NT2/D1 (cell line): ENCODE data around the gene AIG1.

Experiments used
- DNase-seq: peaks from one replicate; pipeline ENCODE4 v3.0.0-alpha.2; 2011; ENCODE audit warnings: low read depth, low spot score
- H3K27me3 ChIP-seq: 2 replicates; pipeline ENCODE4 v1.6.0; 2011; ENCODE audit warnings: mild to moderate bottlenecking; ENCODE audit not compliant: insufficient read length, insufficient read depth
- H3K36me3 ChIP-seq: 2 replicates; pipeline ENCODE4 v1.6.1; 2011; ENCODE audit warnings: mild to moderate bottlenecking, low read length, mixed read lengths; ENCODE audit not compliant: insufficient read depth, insufficient read length
- H3K4me1 ChIP-seq: 2 replicates; pipeline ENCODE4 v1.5.1; 2011; ENCODE audit not compliant: insufficient read depth, insufficient read length
- H3K4me3 ChIP-seq: 2 replicates; pipeline ENCODE4 v1.5.1; 2011; ENCODE audit warnings: low read depth; ENCODE audit not compliant: insufficient read length
- H3K9ac ChIP-seq: 2 replicates; pipeline ENCODE4 v1.6.0; 2011; ENCODE audit warnings: low read depth; ENCODE audit not compliant: insufficient read length
- H3K9me3 ChIP-seq: 2 replicates; pipeline ENCODE4 v1.5.1; 2011; ENCODE audit warnings: mild to moderate bottlenecking, low read length; ENCODE audit not compliant: insufficient read depth
- SUZ12 ChIP-seq: IDR thresholded peaks from 2 replicates; pipeline ENCODE4 v1.6.1; 2011; ENCODE audit not compliant: insufficient read length, insufficient read depth; ENCODE audit errors: extremely low read depth
- YY1 ChIP-seq: IDR thresholded peaks from 2 replicates; pipeline ENCODE4 v1.6.1; 2011; ENCODE audit not compliant: insufficient read length, insufficient read depth
- ZNF274 ChIP-seq: IDR thresholded peaks from 2 replicates; pipeline ENCODE4 v1.6.1; 2011; ENCODE audit warnings: mild to moderate bottlenecking, low read depth, low read length

Gene AIG1

DNA sequence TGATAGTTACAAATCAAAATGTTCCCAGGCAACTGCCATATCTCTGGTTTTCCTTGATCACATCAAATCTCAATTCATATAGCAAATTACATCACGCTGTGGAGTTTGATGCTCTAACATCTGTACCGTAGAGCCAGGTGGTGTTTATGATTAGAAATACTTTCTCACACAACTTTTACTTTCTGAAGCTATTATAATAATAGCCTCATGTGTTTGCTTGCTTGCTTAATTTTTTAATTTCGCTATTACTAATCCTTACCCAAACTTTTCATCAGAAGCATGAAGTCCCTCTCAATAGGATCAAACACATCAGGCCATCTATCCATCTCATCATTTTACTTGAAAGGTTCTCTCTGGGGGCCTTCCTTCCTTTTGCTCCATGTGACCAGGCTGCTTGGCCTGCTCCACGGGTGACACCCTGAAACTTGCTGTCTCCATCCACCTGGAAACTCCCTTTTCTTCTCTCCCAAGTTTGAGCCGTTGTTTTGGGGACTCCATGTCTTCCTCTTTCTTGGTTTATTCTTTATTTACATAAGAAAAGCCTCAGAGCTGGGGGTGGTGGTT, 314.4 kb downstream of the AIG1 start:
- DNase-seq, result no peak
- no peaks in the 10 kb centered on the region for H3K36me3 ChIP-seq
- H3K4me3 ChIP-seq, result no peak overlapping the region
- no peaks in the 10 kb centered on the region for H3K9me3 ChIP-seq
- H3K9ac ChIP-seq, result no peak overlapping the region
- H3K4me1 ChIP-seq, result no peaks in the 10 kb centered on the region
- TF ChIP-seq YY1 (no peak), ZNF274 (no peak), SUZ12 (no peak)
- H3K27me3 ChIP-seq, result no peaks in the 10 kb centered on the region

DNA sequence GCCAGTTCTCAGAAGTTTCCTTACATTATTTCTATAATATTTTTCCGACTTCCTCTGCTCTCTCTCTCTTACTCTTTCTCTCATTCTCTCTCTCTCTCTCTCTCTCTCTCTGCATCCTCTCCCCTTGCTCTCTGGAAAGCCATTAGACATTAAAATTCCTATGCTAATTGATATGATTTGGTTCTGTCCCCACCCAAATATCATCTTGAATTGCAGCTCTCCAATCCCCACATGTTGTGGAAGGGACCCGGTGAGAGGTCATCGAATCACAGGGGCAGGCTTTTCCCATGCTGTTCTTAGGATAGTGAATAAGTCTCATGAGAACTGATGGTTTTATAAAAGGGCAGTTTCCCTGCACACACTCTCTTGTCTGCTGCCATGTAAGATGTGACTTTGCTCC, 315.7 kb downstream of the AIG1 start:
- Histone ChIP-seq H3K27me3 (no peaks in the 10 kb centered on the region), H3K4me3 (no peak overlapping the region), H3K36me3 (no peaks in the 10 kb centered on the region), H3K4me1 (no peaks in the 10 kb centered on the region), H3K9ac (no peak overlapping the region), H3K9me3 (no peaks in the 10 kb centered on the region)
- DNase-seq, result no peak
- TF ChIP-seq SUZ12 (no peak), YY1 (no peak), ZNF274 (no peak)

DNA sequence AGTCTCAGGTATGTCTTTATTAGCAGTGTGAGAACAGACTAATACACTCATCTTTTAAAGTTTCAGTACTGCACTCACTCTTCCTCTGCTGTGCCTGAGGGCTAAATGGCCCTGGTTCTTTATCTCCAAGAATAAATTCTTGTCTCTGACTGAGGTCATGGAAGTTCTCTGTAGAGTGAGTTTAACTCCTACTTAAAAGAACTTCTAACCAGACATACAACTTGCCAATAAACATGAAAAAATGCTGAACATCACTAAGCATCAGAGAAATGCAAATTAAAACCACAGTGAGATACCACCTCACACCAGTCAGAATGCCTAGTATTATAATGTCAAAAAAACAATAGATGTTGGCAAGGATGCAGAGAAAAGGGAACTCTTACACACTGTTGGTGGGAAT, 316.2 kb downstream of the AIG1 start:
- Histone ChIP-seq H3K4me1 (no peaks in the 10 kb centered on the region), H3K27me3 (no peaks in the 10 kb centered on the region), H3K4me3 (no peak overlapping the region), H3K36me3 (no peaks in the 10 kb centered on the region), H3K9me3 (no peaks in the 10 kb centered on the region), H3K9ac (no peak overlapping the region)
- TF ChIP-seq ZNF274 (no peak), YY1 (no peak), SUZ12 (no peak)
- DNase-seq, result no peak

DNA sequence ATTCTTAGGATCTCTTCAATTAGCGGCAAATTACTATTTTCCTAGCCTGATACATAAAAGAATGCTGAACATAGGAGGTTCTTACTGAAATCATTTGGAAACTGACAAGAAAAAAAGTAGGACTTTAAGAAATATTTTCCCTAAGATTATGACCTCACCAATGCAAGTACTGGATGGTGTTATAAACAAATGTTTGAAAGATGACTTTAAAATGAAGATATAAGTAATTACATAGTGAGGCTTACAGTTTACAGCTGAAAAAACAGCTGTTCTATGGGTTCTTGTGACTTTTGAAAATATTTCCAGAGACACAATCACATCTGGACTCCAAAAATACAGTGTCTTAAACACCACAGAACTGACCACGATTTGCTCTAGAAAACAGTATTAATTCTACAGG, 324.9 kb downstream of the AIG1 start:
- Histone ChIP-seq H3K9ac (no peak overlapping the region), H3K4me1 (no peaks in the 10 kb centered on the region), H3K4me3 (no peak overlapping the region), H3K36me3 (no peaks in the 10 kb centered on the region), H3K27me3 (no peaks in the 10 kb centered on the region), H3K9me3 (no peaks in the 10 kb centered on the region)
- DNase-seq, result no peak
- TF ChIP-seq YY1 (no peak), ZNF274 (no peak), SUZ12 (no peak)

DNA sequence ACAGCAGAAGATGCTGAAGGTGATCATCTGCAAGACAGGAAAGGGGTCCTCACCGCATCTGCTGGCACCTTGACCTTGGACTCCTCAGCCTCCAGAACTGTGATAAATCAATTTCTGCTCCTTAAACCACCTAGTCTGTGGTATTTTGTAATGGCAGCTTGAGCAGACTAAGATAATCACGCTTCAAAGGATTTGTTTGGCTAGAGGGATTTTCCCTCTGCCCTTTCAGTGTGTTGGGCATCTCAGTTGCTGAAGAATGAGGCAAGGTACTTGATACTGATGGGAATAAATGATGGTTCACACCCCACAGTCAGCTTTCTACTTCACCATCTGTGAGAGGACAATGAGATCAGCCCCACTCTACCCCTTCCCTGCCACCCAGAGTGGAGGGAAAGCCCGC, 329.6 kb downstream of the AIG1 start:
- Histone ChIP-seq H3K4me1 (no peaks in the 10 kb centered on the region), H3K36me3 (no peaks in the 10 kb centered on the region), H3K27me3 (no peaks in the 10 kb centered on the region), H3K4me3 (no peak overlapping the region), H3K9me3 (no peaks in the 10 kb centered on the region), H3K9ac (no peak overlapping the region)
- no peak for TF ChIP-seq ZNF274
- TF ChIP-seq SUZ12, result no peak
- no peak for TF ChIP-seq YY1
- DNase-seq, result no peak
